ENCODE results near the gene CDH23. TPM values are rescaled to one million over a fixed set of nuclear protein-coding genes. Genes with fewer than 3 reads are reported as not detected.

CDH23 gene
- polyA plus RNA-seq, 1 donor from 2014 or later = 6.6 TPM

DNA sequence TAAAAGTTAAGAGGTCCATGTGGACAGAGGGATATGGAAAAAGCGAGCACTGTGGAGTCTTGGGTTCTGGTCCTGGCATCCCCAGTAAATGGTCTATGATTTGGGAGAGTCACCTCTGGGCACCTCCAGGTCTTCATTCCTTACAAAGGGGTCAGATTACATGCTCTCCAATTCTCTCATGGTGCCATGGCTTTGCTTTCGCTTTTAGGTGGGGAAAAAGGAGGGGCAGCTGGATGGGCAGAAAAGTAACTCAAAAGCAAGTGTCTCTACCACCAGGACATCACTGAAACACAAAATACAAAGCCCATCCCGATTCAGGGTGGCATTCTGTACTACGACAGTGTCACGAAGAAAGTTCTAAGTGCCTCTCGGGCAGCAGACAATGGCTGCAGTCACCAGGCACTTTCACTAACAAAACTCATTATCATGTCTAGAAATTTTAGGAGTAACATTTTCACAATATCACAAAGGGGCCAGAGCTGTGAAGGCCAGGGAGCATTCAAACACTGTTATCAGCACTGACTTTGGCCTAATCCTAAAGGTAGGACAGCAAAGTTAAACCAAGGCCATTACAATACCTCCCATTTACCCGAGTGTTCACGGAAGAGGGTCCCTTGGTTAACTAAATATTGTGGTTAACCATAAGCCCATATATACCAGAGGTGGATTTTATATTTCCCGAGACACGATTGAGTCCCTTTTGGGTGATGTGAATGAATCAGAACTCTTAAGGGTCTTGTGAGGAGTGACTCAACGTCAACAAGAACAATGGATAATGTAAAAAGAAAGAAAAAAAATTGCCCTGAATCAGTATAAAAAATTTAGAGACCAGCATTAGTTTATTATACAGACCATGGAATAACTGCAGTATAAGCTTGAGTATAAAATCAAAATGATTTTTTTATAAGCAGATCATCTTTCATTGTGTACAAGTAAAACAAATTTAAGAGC lies 451.9 kb downstream of the CDH23 start:
- Histone ChIP-seq H3K79me2 (replicated peaks; ENCODE audit: insufficient read depth, low read length) (peaks cover 74% of the 10 kb centered on the region), H3K9me3 (ENCODE audit: low read length) (no peaks in the 10 kb centered on the region), H2AFZ (ENCODE audit: low read depth, low read length) (no peak overlapping the region), H3K27ac (ENCODE audit: low read length) (peak overlapping the region; percentile 3), H4K20me1 (ENCODE audit: insufficient read depth) (peaks cover 6% of the 10 kb centered on the region), H3K9me2 (ENCODE audit: insufficient read depth, low read length) (no peaks in the 10 kb centered on the region), H3K4me3 (ENCODE audit: low read length) (peak overlapping the region; percentile 100), H3K4me2 (ENCODE audit: low read length) (peak overlapping the region; percentile 86), H3F3A (ENCODE audit: insufficient read depth, low read length, poor library complexity, severe bottlenecking) (peaks cover 3% of the 10 kb centered on the region), H3K9ac (ENCODE audit: low read length) (no peak overlapping the region), H3K27me3 (ENCODE audit: insufficient read depth, low read depth, low read length) (no peaks in the 10 kb centered on the region), H3K36me3 (ENCODE audit: insufficient read depth, low read length) (no peaks in the 10 kb centered on the region)
- TF ChIP-seq, protein P1, sequence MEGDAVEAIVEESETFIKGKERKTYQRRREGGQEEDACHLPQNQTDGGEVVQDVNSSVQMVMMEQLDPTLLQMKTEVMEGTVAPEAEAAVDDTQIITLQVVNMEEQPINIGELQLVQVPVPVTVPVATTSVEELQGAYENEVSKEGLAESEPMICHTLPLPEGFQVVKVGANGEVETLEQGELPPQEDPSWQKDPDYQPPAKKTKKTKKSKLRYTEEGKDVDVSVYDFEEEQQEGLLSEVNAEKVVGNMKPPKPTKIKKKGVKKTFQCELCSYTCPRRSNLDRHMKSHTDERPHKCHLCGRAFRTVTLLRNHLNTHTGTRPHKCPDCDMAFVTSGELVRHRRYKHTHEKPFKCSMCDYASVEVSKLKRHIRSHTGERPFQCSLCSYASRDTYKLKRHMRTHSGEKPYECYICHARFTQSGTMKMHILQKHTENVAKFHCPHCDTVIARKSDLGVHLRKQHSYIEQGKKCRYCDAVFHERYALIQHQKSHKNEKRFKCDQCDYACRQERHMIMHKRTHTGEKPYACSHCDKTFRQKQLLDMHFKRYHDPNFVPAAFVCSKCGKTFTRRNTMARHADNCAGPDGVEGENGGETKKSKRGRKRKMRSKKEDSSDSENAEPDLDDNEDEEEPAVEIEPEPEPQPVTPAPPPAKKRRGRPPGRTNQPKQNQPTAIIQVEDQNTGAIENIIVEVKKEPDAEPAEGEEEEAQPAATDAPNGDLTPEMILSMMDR (IDR thresholded peaks at IDR 0.05; ENCODE audit: poor library complexity, severe bottlenecking) = no peak
- TF ChIP-seq POLR2AphosphoS5 (IDR thresholded peaks at IDR 0.05) = no peak
- TF ChIP-seq EZH2 (IDR thresholded peaks at IDR 0.05; ENCODE audit: borderline replicate concordance, insufficient read depth, low read length, poor library complexity, severe bottlenecking) = no peak
- TF ChIP-seq SMC3 (conservative IDR thresholded peaks at IDR 0.05; ENCODE audit: poor library complexity) = no peak
- no peak for TF ChIP-seq MXI1 (conservative IDR thresholded peaks at IDR 0.05; ENCODE audit: poor library complexity, severe bottlenecking)
- TF ChIP-seq EP300 (conservative IDR thresholded peaks at IDR 0.05; ENCODE audit: poor library complexity, severe bottlenecking) = no peak
- no peak for TF ChIP-seq TAF1 (IDR thresholded peaks at IDR 0.05; ENCODE audit: low read depth)
- TF ChIP-seq, protein P2, sequence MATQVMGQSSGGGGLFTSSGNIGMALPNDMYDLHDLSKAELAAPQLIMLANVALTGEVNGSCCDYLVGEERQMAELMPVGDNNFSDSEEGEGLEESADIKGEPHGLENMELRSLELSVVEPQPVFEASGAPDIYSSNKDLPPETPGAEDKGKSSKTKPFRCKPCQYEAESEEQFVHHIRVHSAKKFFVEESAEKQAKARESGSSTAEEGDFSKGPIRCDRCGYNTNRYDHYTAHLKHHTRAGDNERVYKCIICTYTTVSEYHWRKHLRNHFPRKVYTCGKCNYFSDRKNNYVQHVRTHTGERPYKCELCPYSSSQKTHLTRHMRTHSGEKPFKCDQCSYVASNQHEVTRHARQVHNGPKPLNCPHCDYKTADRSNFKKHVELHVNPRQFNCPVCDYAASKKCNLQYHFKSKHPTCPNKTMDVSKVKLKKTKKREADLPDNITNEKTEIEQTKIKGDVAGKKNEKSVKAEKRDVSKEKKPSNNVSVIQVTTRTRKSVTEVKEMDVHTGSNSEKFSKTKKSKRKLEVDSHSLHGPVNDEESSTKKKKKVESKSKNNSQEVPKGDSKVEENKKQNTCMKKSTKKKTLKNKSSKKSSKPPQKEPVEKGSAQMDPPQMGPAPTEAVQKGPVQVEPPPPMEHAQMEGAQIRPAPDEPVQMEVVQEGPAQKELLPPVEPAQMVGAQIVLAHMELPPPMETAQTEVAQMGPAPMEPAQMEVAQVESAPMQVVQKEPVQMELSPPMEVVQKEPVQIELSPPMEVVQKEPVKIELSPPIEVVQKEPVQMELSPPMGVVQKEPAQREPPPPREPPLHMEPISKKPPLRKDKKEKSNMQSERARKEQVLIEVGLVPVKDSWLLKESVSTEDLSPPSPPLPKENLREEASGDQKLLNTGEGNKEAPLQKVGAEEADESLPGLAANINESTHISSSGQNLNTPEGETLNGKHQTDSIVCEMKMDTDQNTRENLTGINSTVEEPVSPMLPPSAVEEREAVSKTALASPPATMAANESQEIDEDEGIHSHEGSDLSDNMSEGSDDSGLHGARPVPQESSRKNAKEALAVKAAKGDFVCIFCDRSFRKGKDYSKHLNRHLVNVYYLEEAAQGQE (IDR thresholded peaks at IDR 0.05; ENCODE audit: borderline replicate concordance) = no peak
- TF ChIP-seq RAD21 (conservative IDR thresholded peaks at IDR 0.05) = no peak

DNA sequence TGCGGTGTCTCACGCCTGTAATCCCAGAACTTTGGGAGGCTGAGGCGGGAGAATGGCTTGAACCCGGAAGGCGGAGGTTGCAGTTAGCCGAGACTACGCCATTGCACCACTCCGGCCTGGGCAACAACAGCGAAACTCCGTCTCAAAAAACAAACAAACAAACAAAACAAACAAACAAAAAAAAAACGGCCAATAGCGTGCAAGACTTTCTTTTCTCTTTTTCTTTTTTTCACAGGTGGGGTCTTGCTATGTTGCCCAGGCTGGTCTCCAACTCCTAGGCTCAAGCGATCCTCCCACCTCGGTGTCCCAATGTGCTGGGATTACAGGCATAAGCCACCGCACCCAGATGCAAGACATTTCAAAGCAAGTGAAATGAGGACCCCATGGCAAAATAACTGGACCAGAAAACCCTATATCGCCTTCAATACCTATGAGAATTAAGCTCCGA lies 452.8 kb downstream of the CDH23 start:
- Histone ChIP-seq H3F3A (ENCODE audit: insufficient read depth, low read length, poor library complexity, severe bottlenecking) (peaks cover 3% of the 10 kb centered on the region), H3K9me3 (ENCODE audit: low read length) (no peaks in the 10 kb centered on the region), H2AFZ (ENCODE audit: low read depth, low read length) (no peak overlapping the region), H3K79me2 (replicated peaks; ENCODE audit: insufficient read depth, low read length) (peaks cover 65% of the 10 kb centered on the region), H3K4me3 (ENCODE audit: low read length) (peak overlapping the region; percentile 100), H3K9me2 (ENCODE audit: insufficient read depth, low read length) (no peaks in the 10 kb centered on the region), H3K36me3 (ENCODE audit: insufficient read depth, low read length) (no peaks in the 10 kb centered on the region), H3K9ac (ENCODE audit: low read length) (peak overlapping the region; percentile 98), H4K20me1 (ENCODE audit: insufficient read depth) (peaks cover 6% of the 10 kb centered on the region), H3K4me2 (ENCODE audit: low read length) (peak overlapping the region; percentile 86), H3K27me3 (ENCODE audit: insufficient read depth, low read depth, low read length) (no peaks in the 10 kb centered on the region), H3K27ac (ENCODE audit: low read length) (peak overlapping the region; percentile 98)
- no peak for TF ChIP-seq MXI1 (conservative IDR thresholded peaks at IDR 0.05; ENCODE audit: poor library complexity, severe bottlenecking)
- TF ChIP-seq EZH2 (IDR thresholded peaks at IDR 0.05; ENCODE audit: borderline replicate concordance, insufficient read depth, low read length, poor library complexity, severe bottlenecking) = no peak
- no peak for TF ChIP-seq RAD21 (conservative IDR thresholded peaks at IDR 0.05)
- TF ChIP-seq SMC3 (conservative IDR thresholded peaks at IDR 0.05; ENCODE audit: poor library complexity) = no peak

All from neural cell (in vitro differentiated cells).